Measurements from ENCODE around the gene BACE1. TPM values are rescaled to one million over a fixed set of nuclear protein-coding genes. Genes with fewer than 3 reads are reported as not detected.
"Not testable (repeated sequence)": the region's sequence is repeated elsewhere in the genome, so short reads cannot be mapped to it uniquely, and the experiment has no call there.

Gene BACE1
- polyA plus RNA-seq, 3 donors, result 56.6 to 62.9 (median 59.7) TPM

GRCh38 chr11:117289795-117290194 is 26.3 kb downstream of the BACE1 start:
- no peak for DNase-seq (ENCODE audit: extremely low read depth in 1 of 11, low read depth in 9 of 11, low spot score in 4 of 11)

- no peak for DNase-seq (ENCODE audit: extremely low read depth in 1 of 11, low read depth in 9 of 11, low spot score in 4 of 11)
Measured at GRCh38 chr11:117287668-117288067, 28.4 kb downstream of the BACE1 start.

DNA sequence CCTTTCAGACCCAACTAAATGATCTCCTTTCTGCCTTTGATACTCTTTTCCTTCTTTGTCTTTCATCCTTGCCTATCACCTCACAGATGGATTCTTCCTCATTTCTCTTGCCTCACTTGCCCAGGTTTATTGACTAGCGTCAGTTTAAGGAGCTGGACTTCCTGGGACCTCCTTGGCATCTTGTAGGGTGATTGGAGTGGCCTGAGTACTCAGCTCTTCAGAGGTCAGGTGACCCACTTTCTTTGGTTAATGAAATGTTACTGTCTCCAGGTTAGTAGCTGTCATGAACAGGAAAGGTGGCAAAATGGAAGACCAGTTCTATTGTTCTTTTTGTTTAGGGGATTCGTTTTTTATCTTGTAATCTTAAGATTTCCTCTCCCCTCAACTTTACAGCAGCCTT is 29.5 kb downstream of the BACE1 start:
- DNase-seq (ENCODE audit: extremely low read depth in 1 of 11, low read depth in 9 of 11, low spot score in 4 of 11), result no peak

DNA sequence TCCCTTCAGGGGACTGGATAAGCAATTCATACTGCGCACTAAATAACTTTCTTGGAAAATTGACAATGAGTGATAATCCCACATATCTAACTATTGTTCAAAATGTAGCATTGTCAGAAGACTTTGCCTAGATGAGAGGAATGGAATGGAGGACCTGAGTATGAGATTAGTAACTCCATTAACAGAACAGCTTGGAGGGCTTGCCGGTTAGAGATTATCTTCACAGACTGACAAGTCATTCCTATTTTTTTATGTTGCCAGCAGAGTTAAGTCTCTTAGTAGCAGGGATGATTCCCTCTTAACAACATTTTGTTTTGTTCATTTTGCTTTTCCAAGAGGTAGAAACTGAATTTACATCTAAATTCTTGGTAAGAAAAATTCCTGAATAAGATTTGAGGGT is 32.0 kb downstream of the BACE1 start:
- DNase-seq (ENCODE audit: extremely low read depth in 1 of 11, low read depth in 9 of 11, low spot score in 4 of 11), result no peak

DNA sequence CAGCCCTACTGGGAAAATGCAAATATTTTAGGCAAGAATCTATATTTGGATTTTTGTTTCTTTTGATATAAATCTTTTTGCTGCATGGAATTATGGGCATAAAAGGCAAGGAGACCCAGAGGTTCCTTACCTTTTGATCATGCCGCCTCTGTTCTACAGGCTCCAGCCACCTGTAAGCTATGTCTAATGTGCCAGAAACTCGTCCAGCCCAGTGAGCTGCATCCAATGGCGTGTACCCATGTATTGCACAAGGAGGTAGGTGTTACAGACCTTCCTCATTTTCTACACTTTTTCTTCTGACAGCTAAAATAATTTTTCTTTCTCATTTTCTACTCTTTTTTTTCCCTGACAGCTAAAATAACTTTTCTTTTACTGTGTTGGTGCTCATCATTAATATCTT is 33.1 kb downstream of the BACE1 start:
- no peak for DNase-seq (ENCODE audit: extremely low read depth in 1 of 11, low read depth in 9 of 11, low spot score in 4 of 11)

GRCh38 chr11:117281869-117282268 is 34.2 kb downstream of the BACE1 start:
- DNase-seq (ENCODE audit: extremely low read depth in 1 of 11, low read depth in 9 of 11, low spot score in 4 of 11), result no peak

GRCh38 chr11:117281159-117281558 is 34.9 kb downstream of the BACE1 start:
- DNase-seq (ENCODE audit: extremely low read depth in 1 of 11, low read depth in 9 of 11, low spot score in 4 of 11), result no peak

- DNase-seq (ENCODE audit: extremely low read depth in 1 of 11, low read depth in 9 of 11, low spot score in 4 of 11), result no peak
Measured at GRCh38 chr11:117279711-117280376, 36.2 kb downstream of the BACE1 start.

DNA sequence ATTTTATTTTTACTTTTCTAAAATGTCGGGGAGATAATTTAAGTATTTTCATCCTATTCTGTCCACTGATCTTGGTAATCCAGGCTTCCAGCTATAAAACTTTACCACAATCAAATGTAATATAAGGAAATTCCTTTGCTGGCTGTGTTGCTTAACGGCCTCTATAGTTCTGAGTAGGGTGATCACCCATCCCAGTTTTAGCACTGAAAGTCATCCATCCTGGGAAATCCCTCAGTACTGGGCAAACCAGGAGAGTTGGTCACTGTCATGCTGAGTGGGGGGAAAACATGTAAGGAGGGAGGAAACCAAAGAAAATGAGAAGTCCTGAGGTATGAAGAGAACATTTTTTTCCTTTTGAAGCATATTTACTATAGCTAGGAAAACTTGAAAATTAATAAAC is 37.7 kb downstream of the BACE1 start:
- DNase-seq (ENCODE audit: extremely low read depth in 1 of 11, low read depth in 9 of 11, low spot score in 4 of 11), result no peak

DNA sequence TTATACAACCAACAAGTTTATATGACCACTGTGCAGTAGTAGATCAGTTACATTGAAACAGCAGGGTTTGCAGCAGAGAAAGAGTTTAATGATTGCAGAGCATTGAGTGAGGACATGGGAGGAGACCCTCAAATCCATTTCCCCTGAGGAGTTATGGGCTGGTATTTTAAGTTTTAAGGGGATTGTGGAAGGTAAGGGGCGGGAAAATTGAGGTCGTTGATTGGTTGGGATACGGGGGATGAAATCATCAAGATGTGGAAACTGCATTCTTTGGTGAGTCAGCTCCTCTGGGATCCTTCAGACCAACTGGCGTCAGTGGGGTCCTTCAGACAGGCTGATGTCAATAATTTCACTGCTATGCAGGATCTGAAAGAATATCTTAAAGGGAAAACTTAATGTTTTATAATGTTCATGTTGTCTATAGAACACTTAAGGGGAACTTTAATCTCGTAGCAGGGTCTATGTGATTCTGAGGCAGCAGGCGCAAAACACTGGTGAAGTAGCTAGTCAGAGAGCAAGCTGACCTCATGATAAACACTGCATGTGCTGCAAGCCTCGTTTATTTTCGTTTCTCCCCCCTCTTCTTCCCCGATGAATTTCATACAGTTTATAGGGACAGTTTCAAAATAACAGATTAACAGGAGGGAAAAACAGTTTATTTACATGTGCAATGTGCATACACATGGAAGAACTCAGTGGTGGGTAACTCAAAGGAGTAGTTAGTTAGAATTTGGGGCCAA is 42.3 kb downstream of the BACE1 start:
- no peak for DNase-seq (ENCODE audit: extremely low read depth in 1 of 11, low read depth in 9 of 11, low spot score in 4 of 11)

DNA sequence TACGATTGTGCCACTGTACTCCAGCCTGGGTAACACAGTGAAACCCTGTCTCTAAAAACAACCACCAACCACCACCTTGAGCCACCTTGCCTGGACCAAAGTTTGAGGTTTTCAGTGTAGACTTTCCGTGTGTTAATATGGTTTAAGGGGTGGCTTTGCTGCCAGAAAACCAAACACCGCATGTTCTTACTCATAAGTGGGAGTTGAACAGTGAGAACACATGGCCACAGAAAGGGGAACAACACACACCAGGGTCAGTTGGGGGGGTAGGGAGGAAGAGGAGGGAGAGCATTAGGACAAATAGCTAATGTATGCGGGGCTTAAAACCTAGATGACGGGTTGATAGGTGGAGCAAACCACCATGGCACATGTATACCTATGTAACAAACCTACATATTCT is 43.9 kb downstream of the BACE1 start:
- not testable (repeated sequence) for DNase-seq (ENCODE audit: extremely low read depth in 1 of 11, low read depth in 9 of 11, low spot score in 4 of 11)

DNA sequence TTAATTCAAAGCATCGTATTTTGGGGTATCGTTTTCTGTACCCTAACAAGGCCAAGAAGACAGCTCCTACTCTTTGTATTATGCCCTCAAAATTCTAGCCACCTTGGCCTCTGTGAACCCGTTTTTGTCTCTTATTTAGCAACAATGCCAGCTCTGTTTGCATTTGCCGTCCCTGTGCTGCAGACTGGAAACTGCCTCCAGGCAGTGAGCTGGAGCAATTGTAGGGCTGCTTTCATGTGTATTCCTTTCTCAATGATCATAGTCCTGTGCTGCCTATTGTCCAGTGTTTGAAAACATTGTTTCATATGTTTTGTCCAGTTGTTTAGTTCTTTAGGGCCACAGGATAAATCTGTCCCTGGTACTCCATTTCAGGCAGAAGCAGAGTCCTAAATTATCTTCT is 44.8 kb downstream of the BACE1 start:
- DNase-seq (ENCODE audit: extremely low read depth in 1 of 11, low read depth in 9 of 11, low spot score in 4 of 11), result no peak

GRCh38 chr11:117269856-117270255 is 46.2 kb downstream of the BACE1 start:
- no peak for DNase-seq (ENCODE audit: extremely low read depth in 1 of 11, low read depth in 9 of 11, low spot score in 4 of 11)

- DNase-seq (ENCODE audit: extremely low read depth in 1 of 11, low read depth in 9 of 11, low spot score in 4 of 11), result no peak
Measured at GRCh38 chr11:117265745-117266144, 50.3 kb downstream of the BACE1 start.

- not testable (repeated sequence) for DNase-seq (ENCODE audit: extremely low read depth in 1 of 11, low read depth in 9 of 11, low spot score in 4 of 11)
Measured at GRCh38 chr11:117264624-117265323, 51.3 kb downstream of the BACE1 start.

GRCh38 chr11:117259417-117259816 is 56.6 kb downstream of the BACE1 start:
- DNase-seq (ENCODE audit: extremely low read depth in 1 of 11, low read depth in 9 of 11, low spot score in 4 of 11), result no peak

DNA sequence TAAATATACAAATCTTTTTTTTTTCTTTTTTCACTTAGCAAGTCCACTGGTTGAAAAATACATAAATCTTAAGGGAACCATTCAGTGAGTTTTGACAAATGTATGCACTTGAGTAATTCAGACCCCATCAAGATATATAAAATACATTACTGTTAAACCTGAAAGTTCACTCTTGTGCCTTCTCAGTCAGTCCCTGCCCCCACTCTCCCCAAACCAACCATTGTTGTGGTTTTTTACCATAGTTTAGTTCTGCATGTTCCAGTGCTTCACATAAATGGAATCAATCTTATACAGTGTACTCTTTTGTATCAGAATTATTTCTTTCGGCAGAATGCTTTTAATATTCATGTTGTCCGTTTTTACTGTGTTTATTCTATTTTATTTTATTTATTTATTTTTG is 57.5 kb downstream of the BACE1 start:
- DNase-seq (ENCODE audit: extremely low read depth in 1 of 11, low read depth in 9 of 11, low spot score in 4 of 11), result no peak

GRCh38 chr11:117256573-117256972 is 59.5 kb downstream of the BACE1 start:
- DNase-seq (ENCODE audit: extremely low read depth in 1 of 11, low read depth in 9 of 11, low spot score in 4 of 11), result no peak

DNA sequence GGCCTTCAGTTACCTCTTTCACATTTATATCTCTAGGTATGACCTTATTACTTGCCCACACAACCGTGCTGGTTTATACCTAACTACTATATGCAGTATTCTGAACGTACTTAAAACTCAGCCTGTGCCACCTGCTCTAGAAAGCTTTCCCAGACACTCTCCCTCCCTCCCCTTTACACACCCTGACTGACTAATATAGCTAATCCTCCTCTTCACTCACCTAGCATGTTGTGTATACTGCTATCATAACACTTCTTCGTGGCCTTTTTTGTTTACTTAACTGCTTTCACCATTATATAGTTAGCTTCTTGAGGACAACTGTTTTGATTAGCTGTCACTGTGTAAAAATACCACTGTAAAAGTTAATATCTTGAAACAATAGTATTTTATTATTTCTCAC is 60.1 kb downstream of the BACE1 start:
- DNase-seq (ENCODE audit: extremely low read depth in 1 of 11, low read depth in 9 of 11, low spot score in 4 of 11), result no peak

DNA sequence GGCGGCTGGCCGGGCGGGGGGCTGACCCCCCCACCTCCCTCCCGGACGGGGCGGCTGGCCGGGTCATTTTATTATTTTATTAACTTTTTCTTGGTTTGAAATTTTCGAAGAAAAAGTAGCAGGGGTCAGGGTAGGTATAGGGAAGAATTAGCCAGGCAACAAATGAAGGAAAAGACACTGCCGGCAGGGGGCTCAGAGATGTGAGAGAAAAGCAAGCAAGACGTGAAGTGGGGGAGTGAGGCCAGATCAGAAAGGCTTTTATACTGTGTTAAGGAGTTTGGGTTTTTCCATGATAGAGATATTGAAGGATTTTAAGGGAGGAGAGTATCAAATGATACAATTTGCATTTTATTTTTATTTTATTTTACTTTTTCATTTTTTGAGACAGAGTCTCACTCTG is 64.5 kb downstream of the BACE1 start:
- DNase-seq (ENCODE audit: extremely low read depth in 1 of 11, low read depth in 9 of 11, low spot score in 4 of 11), result no peak
